H9 (cell line): ENCODE data around the gene S100A6. TPM values are rescaled to one million over a fixed set of nuclear protein-coding genes. Genes with fewer than 3 reads are reported as not detected.

Experiments
- DNase-seq: peaks from one replicate; pipeline ENCODE4 v3.0.0-alpha.2; 2017
- H2AFZ ChIP-seq: one replicate; pipeline ENCODE4 v1.6.1; 2013; ENCODE audit warnings: mild to moderate bottlenecking, low read length, control low read depth, moderate library complexity
- H2AK5ac ChIP-seq: 2 replicates; pipeline ENCODE4 v1.6.1; 2013; ENCODE audit warnings: low read length, control low read depth, mixed read lengths; ENCODE audit not compliant: insufficient read length
- H2BK120ac ChIP-seq: one replicate; pipeline ENCODE4 v1.6.1; 2013; ENCODE audit warnings: low read depth, mild to moderate bottlenecking, low read length, control low read depth, inconsistent platforms; ENCODE audit not compliant: poor library complexity, severe bottlenecking
- H2BK12ac ChIP-seq: 2 replicates; pipeline ENCODE4 v1.6.1; 2013; ENCODE audit warnings: low read length, control low read depth, mixed read lengths, low read depth; ENCODE audit not compliant: insufficient read length
- H2BK15ac ChIP-seq: 2 replicates; pipeline ENCODE4 v1.6.1; 2013; ENCODE audit warnings: low read depth, low read length, control low read depth
- H2BK20ac ChIP-seq: one replicate; pipeline ENCODE4 v1.6.1; 2013; ENCODE audit warnings: low read depth, mild to moderate bottlenecking, low read length, control low read depth, inconsistent platforms; ENCODE audit not compliant: poor library complexity, severe bottlenecking
- H2BK5ac ChIP-seq: 2 replicates; pipeline ENCODE4 v1.6.1; 2013; ENCODE audit warnings: low read length, control low read depth, mixed read lengths; ENCODE audit not compliant: insufficient read length
- H3K14ac ChIP-seq: 2 replicates; pipeline ENCODE4 v1.6.1; 2013; ENCODE audit warnings: low read length, control low read depth; ENCODE audit not compliant: insufficient read depth
- H3K18ac ChIP-seq: 2 replicates; pipeline ENCODE4 v1.6.1; 2013; ENCODE audit warnings: low read depth, mild to moderate bottlenecking, mixed read lengths, low read length, control low read depth; ENCODE audit not compliant: insufficient read length
- H3K23ac ChIP-seq: 2 replicates; pipeline ENCODE4 v1.6.1; 2013; ENCODE audit warnings: low read length, control low read depth, mixed read lengths, low read depth; ENCODE audit not compliant: insufficient read length
- H3K23me2 ChIP-seq: 2 replicates; pipeline ENCODE4 v1.6.1; 2013; ENCODE audit warnings: low read depth, mild to moderate bottlenecking, mixed read lengths, low read length, control low read depth; ENCODE audit not compliant: insufficient read length, poor library complexity, severe bottlenecking
- H3K27ac ChIP-seq: 2 replicates; pipeline ENCODE4 v1.5.1; 2013; ENCODE audit warnings: low read length, control low read depth, mixed read lengths, low read depth; ENCODE audit not compliant: insufficient read length
- H3K27me3 ChIP-seq: 2 replicates; pipeline ENCODE4 v1.6.1; 2013; ENCODE audit warnings: low read length, control low read depth, inconsistent platforms; ENCODE audit not compliant: insufficient read depth
- H3K4ac ChIP-seq: 2 replicates; pipeline ENCODE4 v1.6.1; 2013; ENCODE audit warnings: low read depth, mild to moderate bottlenecking, control low read depth, inconsistent platforms, low read length, moderate library complexity
- H3K4me1 ChIP-seq: 2 replicates; pipeline ENCODE4 v1.6.1; 2013; ENCODE audit warnings: low read length, control low read depth, inconsistent platforms; ENCODE audit not compliant: insufficient read depth
- H3K4me2 ChIP-seq: 2 replicates; pipeline ENCODE4 v1.6.1; 2013; ENCODE audit warnings: low read length, control low read depth, mixed read lengths; ENCODE audit not compliant: insufficient read length, insufficient read depth
- H3K56ac ChIP-seq: 2 replicates; pipeline ENCODE4 v1.6.1; 2013; ENCODE audit warnings: low read depth, mild to moderate bottlenecking, mixed read lengths, low read length, control low read depth; ENCODE audit not compliant: insufficient read length
- H3K79me1 ChIP-seq: 2 replicates; pipeline ENCODE4 v1.6.1; 2013; ENCODE audit warnings: low read depth, mild to moderate bottlenecking, moderate library complexity, low read length, control low read depth, inconsistent platforms; ENCODE audit not compliant: insufficient read depth, poor library complexity, severe bottlenecking
- H3K79me2 ChIP-seq: 2 replicates; pipeline ENCODE4 v1.6.1; 2013; ENCODE audit warnings: low read length, control low read depth, inconsistent platforms; ENCODE audit not compliant: insufficient read depth
- H3K9ac ChIP-seq: 2 replicates; pipeline ENCODE4 v1.6.1; 2013; ENCODE audit warnings: low read length, control low read depth, mixed read lengths; ENCODE audit not compliant: insufficient read length; ENCODE audit errors: extremely low read depth
- H3K9me3 ChIP-seq: one replicate; pipeline ENCODE4 v1.6.1; 2013; ENCODE audit warnings: low read depth, low read length, inconsistent platforms; ENCODE audit not compliant: control insufficient read depth
- H3T11ph ChIP-seq: one replicate; pipeline ENCODE4 v1.6.1; 2013; ENCODE audit warnings: mild to moderate bottlenecking, low read length, control low read depth, inconsistent platforms
- H4K20me1 ChIP-seq: one replicate; pipeline ENCODE4 v1.6.1; 2013; ENCODE audit not compliant: control insufficient read depth, insufficient read length, insufficient read depth
- H4K5ac ChIP-seq: 2 replicates; pipeline ENCODE4 v1.6.1; 2013; ENCODE audit warnings: low read depth, mild to moderate bottlenecking, mixed read lengths, low read length, control low read depth; ENCODE audit not compliant: insufficient read length
- H4K8ac ChIP-seq: replicated peaks from 2 replicates; pipeline ENCODE4 v1.6.1; 2013; ENCODE audit warnings: low read length, control low read depth, mixed read lengths, low read depth; ENCODE audit not compliant: insufficient read length
- H4K91ac ChIP-seq: 2 replicates; pipeline ENCODE4 v1.6.1; 2013; ENCODE audit warnings: low read depth, mild to moderate bottlenecking, moderate library complexity, mixed read lengths, low read length, control low read depth; ENCODE audit not compliant: insufficient read length
- H3K27ac Mint-ChIP-seq, 3 experiments: 2 replicates in 2 of 3; 3 replicates in 1 of 3; pipeline ENCODE4 v1.8.0; 2020 to 2021; ENCODE audit warnings: mixed read lengths in 3 of 3, mild to moderate bottlenecking in 1 of 3, moderate library complexity in 1 of 3
- H3K27me3 Mint-ChIP-seq: 2 replicates; pipeline ENCODE4 v1.8.0; 2021; ENCODE audit warnings: low read depth, mild to moderate bottlenecking, moderate library complexity, mixed read lengths
- H3K36me3 Mint-ChIP-seq, 3 experiments: 2 replicates in 2 of 3; 3 replicates in 1 of 3; pipeline ENCODE4 v1.8.0; 2020 to 2021; ENCODE audit warnings: low read depth in 3 of 3, mixed read lengths in 3 of 3; ENCODE audit not compliant: insufficient read depth in 1 of 3
- H3K4me1 Mint-ChIP-seq, 2 experiments: 2 replicates each; pipeline ENCODE4 v1.8.0; 2020; ENCODE audit warnings: mixed read lengths in 2 of 2
- H3K4me3 Mint-ChIP-seq, 2 experiments: 2 replicates in 1 of 2; 3 replicates in 1 of 2; pipeline ENCODE4 v1.8.0; 2020 to 2021; ENCODE audit warnings: mild to moderate bottlenecking in 2 of 2, mixed read lengths in 2 of 2, moderate library complexity in 1 of 2
- H3K9me3 Mint-ChIP-seq, 2 experiments: 2 replicates in 1 of 2; 3 replicates in 1 of 2; pipeline ENCODE4 v1.8.0; 2020; ENCODE audit warnings: mild to moderate bottlenecking in 2 of 2, mixed read lengths in 2 of 2, moderate library complexity in 1 of 2
- WGBS: extraction: QIAGEN DNeasy Blood & Tissue Kit; methylation state at CpG from one replicate; pipeline ENCODE4 v1.1.7; 2013; ENCODE audit warnings: missing lambda C conversion rate, low lambda C conversion rate, mixed read lengths; ENCODE audit not compliant: insufficient read length; ENCODE audit errors: extremely low coverage; 5-methylcytosine and 5-hydroxymethylcytosine counted together
- total RNA-seq: library from RNA; stranded (reverse); gene quantifications from 2 replicates; pipeline ENCODE4 v1.2.1, GENCODE V29; 2021
- TF ChIP-seq, protein P1 (sequence below): fragments of 200-600 bp; sonication (generic); conservative IDR thresholded peaks from 3 replicates; pipeline ENCODE4 v1.8.0; 2021; ENCODE audit warnings: antibody characterized with exemption, mild to moderate bottlenecking

Gene S100A6
- total RNA-seq, 1 experiment from 2014 or later = not detected

DNA sequence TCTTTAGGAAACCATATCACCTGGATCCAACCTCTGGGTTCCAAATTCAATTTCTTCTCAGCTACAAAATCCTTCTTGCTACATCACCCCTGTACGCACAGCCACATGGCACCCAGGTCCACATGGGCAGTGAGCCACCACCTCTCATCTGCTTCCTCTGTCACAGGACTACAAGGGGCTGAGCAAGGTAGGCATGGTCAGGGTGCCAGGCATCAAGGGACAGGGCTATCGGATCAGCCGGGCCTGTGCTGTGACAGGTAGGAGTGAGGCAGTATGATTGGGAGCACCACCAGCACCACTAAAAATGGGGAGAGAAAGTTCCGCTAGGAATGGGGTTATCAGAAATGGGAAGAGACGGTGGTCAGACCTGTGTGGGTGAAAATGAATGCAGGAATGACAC, 29.4 kb downstream of the S100A6 start:
- H3T11ph ChIP-seq = no peak overlapping the region
- H3K27ac ChIP-seq = no peak overlapping the region
- H2BK12ac ChIP-seq = no peak overlapping the region
- no peak overlapping the region for H4K8ac ChIP-seq
- H3K9me3 ChIP-seq = no peaks in the 10 kb centered on the region
- H3K23me2 ChIP-seq = no peaks in the 10 kb centered on the region
- no peak overlapping the region for H3K23ac ChIP-seq
- no peaks in the 10 kb centered on the region for H3K79me2 ChIP-seq
- H4K91ac ChIP-seq = no peak overlapping the region
- no CpG with 5 or more reads among the region's 5 CpGs for WGBS
- H2BK20ac ChIP-seq = no peak overlapping the region
- no peak overlapping the region for H4K5ac ChIP-seq
- Mint-ChIP-seq H3K36me3 (no peaks in the 10 kb centered on the region), H3K27ac (no peak overlapping the region), H3K4me1 (peaks cover 4 to 9% of the 10 kb centered on the region in 2 experiments; a peak in 3 of 4 replicates), H3K9me3 (no peaks in the 10 kb centered on the region), H3K4me3 (no peak overlapping the region), H3K27me3 (peaks cover 14% of the 10 kb centered on the region)
- no peak overlapping the region for H3K4me2 ChIP-seq
- H3K4me1 ChIP-seq = no peaks in the 10 kb centered on the region
- H3K4ac ChIP-seq = no peak overlapping the region
- no peaks in the 10 kb centered on the region for H3K79me1 ChIP-seq
- no peak overlapping the region for H3K56ac ChIP-seq
- no peak overlapping the region for H2AK5ac ChIP-seq
- H3K9ac ChIP-seq = no peak overlapping the region
- no peaks in the 10 kb centered on the region for H3K27me3 ChIP-seq
- TF ChIP-seq, protein P1, sequence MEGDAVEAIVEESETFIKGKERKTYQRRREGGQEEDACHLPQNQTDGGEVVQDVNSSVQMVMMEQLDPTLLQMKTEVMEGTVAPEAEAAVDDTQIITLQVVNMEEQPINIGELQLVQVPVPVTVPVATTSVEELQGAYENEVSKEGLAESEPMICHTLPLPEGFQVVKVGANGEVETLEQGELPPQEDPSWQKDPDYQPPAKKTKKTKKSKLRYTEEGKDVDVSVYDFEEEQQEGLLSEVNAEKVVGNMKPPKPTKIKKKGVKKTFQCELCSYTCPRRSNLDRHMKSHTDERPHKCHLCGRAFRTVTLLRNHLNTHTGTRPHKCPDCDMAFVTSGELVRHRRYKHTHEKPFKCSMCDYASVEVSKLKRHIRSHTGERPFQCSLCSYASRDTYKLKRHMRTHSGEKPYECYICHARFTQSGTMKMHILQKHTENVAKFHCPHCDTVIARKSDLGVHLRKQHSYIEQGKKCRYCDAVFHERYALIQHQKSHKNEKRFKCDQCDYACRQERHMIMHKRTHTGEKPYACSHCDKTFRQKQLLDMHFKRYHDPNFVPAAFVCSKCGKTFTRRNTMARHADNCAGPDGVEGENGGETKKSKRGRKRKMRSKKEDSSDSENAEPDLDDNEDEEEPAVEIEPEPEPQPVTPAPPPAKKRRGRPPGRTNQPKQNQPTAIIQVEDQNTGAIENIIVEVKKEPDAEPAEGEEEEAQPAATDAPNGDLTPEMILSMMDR = no peak
- no peak overlapping the region for H2AFZ ChIP-seq
- H2BK5ac ChIP-seq = no peak overlapping the region
- no peak overlapping the region for H3K14ac ChIP-seq
- H4K20me1 ChIP-seq = no peaks in the 10 kb centered on the region
- DNase-seq = no peak
- H3K18ac ChIP-seq = no peak overlapping the region
- no peak overlapping the region for H2BK120ac ChIP-seq
- H2BK15ac ChIP-seq = no peak overlapping the region
